ENCODE measurements around the gene RALGPS2. TPM values are rescaled to one million over a fixed set of nuclear protein-coding genes. Genes with fewer than 3 reads are reported as not detected.

RALGPS2 gene
- total RNA-seq, 5 donors from 2014 or later (not counting 1 experiment from before 2014, with no cell fraction given) = 11.2 to 17.5 (median 12.4) TPM

DNA sequence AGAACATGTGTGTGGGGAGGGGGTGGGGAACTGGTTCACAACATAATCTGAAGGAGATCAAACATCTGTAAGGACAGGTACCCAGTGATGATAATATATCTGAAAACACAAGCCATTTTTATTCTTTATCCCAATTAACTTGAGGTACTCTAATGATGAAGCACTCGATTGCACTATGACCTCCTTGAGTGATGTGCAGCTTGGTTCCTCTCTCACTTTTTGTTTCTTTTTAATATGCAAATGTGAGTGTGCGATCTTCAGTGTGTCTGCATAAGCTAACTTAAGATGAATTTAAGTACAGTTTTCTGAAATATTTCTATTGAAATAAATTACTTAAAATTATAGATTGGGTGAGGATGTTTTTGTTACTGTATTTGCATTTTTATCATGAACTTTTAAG, 196.5 kb downstream of the RALGPS2 start:
- peaks cover 0 to 28% (median 19%) of the 10 kb centered on the region in 3 donors for H3K9me3 Mint-ChIP-seq
- ChIA-PET CTCF (no interaction called here), POLR2A (no interaction called here)
- Histone ChIP-seq H3K27ac (ENCODE audit: low read length) (no peak overlapping the region), H3K4me3 (ENCODE audit: control insufficient read depth in 1 of 2, extremely low read depth in 1 of 2, low read length in 1 of 2) (no peak overlapping the region), H3K4me1 (ENCODE audit: control insufficient read depth in 1 of 2, extremely low read depth in 1 of 2, insufficient read depth in 2 of 2, low read length in 2 of 2) (no peaks in the 10 kb centered on the region), H3K9me3 (peaks cover 5% of the 10 kb centered on the region), H3K27me3 (replicated peaks in 1 of 2; ENCODE audit: control insufficient read depth in 2 of 2, extremely low read depth in 1 of 2, insufficient read depth in 2 of 2, low read length in 1 of 2) (no peaks in the 10 kb centered on the region), H3K36me3 (ENCODE audit: control insufficient read depth in 2 of 2, extremely low read depth in 1 of 2, insufficient read depth in 1 of 2, low read length in 1 of 2) (no peaks in the 10 kb centered on the region)
- WGBS (ENCODE audit: insufficient coverage) = no CpG with 5 or more reads among the region's 2 CpGs
- ATAC-seq (replicated peaks in 1 of 4) = no peak
- no peak overlapping the region for H3K4me3 Mint-ChIP-seq
- H3K4me1 Mint-ChIP-seq = no peaks in the 10 kb centered on the region
- no peak for DNase-seq
- peaks cover 22% of the 10 kb centered on the region for H3K36me3 Mint-ChIP-seq
- H3K27me3 Mint-ChIP-seq = no peaks in the 10 kb centered on the region
- no peak overlapping the region for H3K27ac Mint-ChIP-seq

DNA sequence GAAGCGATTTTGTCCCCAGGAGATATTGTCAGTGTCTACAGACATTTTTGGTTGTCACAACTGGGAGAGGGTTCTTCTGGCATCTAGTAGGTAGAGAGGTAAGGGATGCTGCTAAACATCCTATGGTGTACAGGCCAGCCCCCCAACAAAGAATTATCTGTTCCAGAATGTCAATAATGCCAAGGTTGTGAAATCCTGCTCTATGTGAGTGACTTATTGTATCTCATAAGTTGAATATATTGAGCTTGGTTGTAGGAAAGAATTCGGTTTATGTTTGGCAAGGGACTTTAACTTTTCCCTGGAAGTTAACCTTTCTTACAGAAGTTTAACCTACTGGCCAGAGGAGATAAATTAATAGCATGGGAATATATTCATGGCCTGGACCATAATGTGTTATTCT, 198.5 kb downstream of the RALGPS2 start:
- H3K27ac ChIP-seq (ENCODE audit: low read length) = no peak overlapping the region
- POLR2A ChIA-PET = no interaction called here
- H3K4me1 ChIP-seq (ENCODE audit: control insufficient read depth in 1 of 2, extremely low read depth in 1 of 2, insufficient read depth in 2 of 2, low read length in 2 of 2) = no peaks in the 10 kb centered on the region
- H3K4me3 ChIP-seq (ENCODE audit: control insufficient read depth in 1 of 2, extremely low read depth in 1 of 2, low read length in 1 of 2) = no peak overlapping the region
- Mint-ChIP-seq H3K9me3 (peaks cover 0 to 28% (median 19%) of the 10 kb centered on the region in 3 donors), H3K36me3 (peaks cover 12% of the 10 kb centered on the region), H3K27ac (no peak overlapping the region), H3K4me3 (no peak overlapping the region), H3K4me1 (no peaks in the 10 kb centered on the region), H3K27me3 (no peaks in the 10 kb centered on the region)
- ATAC-seq (replicated peaks in 1 of 4) = no peak
- CTCF ChIA-PET = no interaction called here
- H3K9me3 ChIP-seq = peaks cover 5% of the 10 kb centered on the region
- no peaks in the 10 kb centered on the region for H3K27me3 ChIP-seq (replicated peaks in 1 of 2; ENCODE audit: control insufficient read depth in 2 of 2, extremely low read depth in 1 of 2, insufficient read depth in 2 of 2, low read length in 1 of 2)
- no peak for DNase-seq
- no CpG with 5 or more reads among the region's 2 CpGs for WGBS (ENCODE audit: insufficient coverage)
- H3K36me3 ChIP-seq (ENCODE audit: control insufficient read depth in 2 of 2, extremely low read depth in 1 of 2, insufficient read depth in 1 of 2, low read length in 1 of 2) = no peaks in the 10 kb centered on the region

- no peak overlapping the region for H3K27ac Mint-ChIP-seq
- POLR2A ChIA-PET = interaction anchor here in 1 of 2 donors (0.5 kb wide), 1 partner anchor 23 kb away, joined by 3 read pairs; no protein-coding TSS in a partner anchor
Observed at GRCh38 chr1:178926046-178926445, 201.0 kb downstream of the RALGPS2 start.

GRCh38 chr1:178927003-178927402, 202.0 kb downstream of the RALGPS2 start:
- H3K36me3 ChIP-seq (ENCODE audit: control insufficient read depth in 2 of 2, extremely low read depth in 1 of 2, insufficient read depth in 1 of 2, low read length in 1 of 2) = no peaks in the 10 kb centered on the region
- DNase-seq = no peak
- Mint-ChIP-seq H3K27me3 (no peaks in the 10 kb centered on the region), H3K4me1 (peaks cover 0 to 3% (median 0%) of the 10 kb centered on the region in 3 donors), H3K4me3 (no peak overlapping the region), H3K9me3 (peaks cover 0 to 28% (median 19%) of the 10 kb centered on the region in 3 donors), H3K36me3 (peaks cover 10% of the 10 kb centered on the region), H3K27ac (no peak overlapping the region)
- H3K4me1 ChIP-seq (ENCODE audit: control insufficient read depth in 1 of 2, extremely low read depth in 1 of 2, insufficient read depth in 2 of 2, low read length in 2 of 2) = no peaks in the 10 kb centered on the region
- H3K4me3 ChIP-seq (ENCODE audit: control insufficient read depth in 1 of 2, extremely low read depth in 1 of 2, low read length in 1 of 2) = no peak overlapping the region
- H3K27me3 ChIP-seq (replicated peaks in 1 of 2; ENCODE audit: control insufficient read depth in 2 of 2, extremely low read depth in 1 of 2, insufficient read depth in 2 of 2, low read length in 1 of 2) = no peaks in the 10 kb centered on the region
- POLR2A ChIA-PET = interaction anchor here in 1 of 2 donors (0.7 kb wide), 1 partner anchor 133 kb away, joined by 8 read pairs; no protein-coding TSS in a partner anchor
- no peak for ATAC-seq (replicated peaks in 1 of 4)
- no peak overlapping the region for H3K27ac ChIP-seq (ENCODE audit: low read length)
- 63% methylated on average over 1 of the region's 4 CpGs for WGBS (ENCODE audit: insufficient coverage)
- CTCF ChIA-PET = no interaction called here
- H3K9me3 ChIP-seq = peaks cover 5% of the 10 kb centered on the region

More at GRCh38 chr1:178926046-178926445, 201.0 kb downstream of the RALGPS2 start:
- Histone ChIP-seq H3K27ac (ENCODE audit: low read length) (no peak overlapping the region), H3K4me1 (ENCODE audit: control insufficient read depth in 1 of 2, extremely low read depth in 1 of 2, insufficient read depth in 2 of 2, low read length in 2 of 2) (no peaks in the 10 kb centered on the region), H3K4me3 (ENCODE audit: control insufficient read depth in 1 of 2, extremely low read depth in 1 of 2, low read length in 1 of 2) (no peak overlapping the region), H3K36me3 (ENCODE audit: control insufficient read depth in 2 of 2, extremely low read depth in 1 of 2, insufficient read depth in 1 of 2, low read length in 1 of 2) (no peaks in the 10 kb centered on the region), H3K27me3 (replicated peaks in 1 of 2; ENCODE audit: control insufficient read depth in 2 of 2, extremely low read depth in 1 of 2, insufficient read depth in 2 of 2, low read length in 1 of 2) (no peaks in the 10 kb centered on the region), H3K9me3 (peaks cover 5% of the 10 kb centered on the region)
- CTCF ChIA-PET = no interaction called here
- ATAC-seq (replicated peaks in 1 of 4) (no peak), DNase-seq (no peak)
- Mint-ChIP-seq H3K36me3 (peaks cover 12% of the 10 kb centered on the region), H3K9me3 (peaks cover 0 to 28% (median 19%) of the 10 kb centered on the region in 3 donors), H3K4me1 (peaks cover 0 to 3% (median 0%) of the 10 kb centered on the region in 3 donors), H3K4me3 (no peak overlapping the region), H3K27me3 (no peaks in the 10 kb centered on the region)
- no CpG with 5 or more reads among the region's 1 CpG for WGBS (ENCODE audit: insufficient coverage)

DNA sequence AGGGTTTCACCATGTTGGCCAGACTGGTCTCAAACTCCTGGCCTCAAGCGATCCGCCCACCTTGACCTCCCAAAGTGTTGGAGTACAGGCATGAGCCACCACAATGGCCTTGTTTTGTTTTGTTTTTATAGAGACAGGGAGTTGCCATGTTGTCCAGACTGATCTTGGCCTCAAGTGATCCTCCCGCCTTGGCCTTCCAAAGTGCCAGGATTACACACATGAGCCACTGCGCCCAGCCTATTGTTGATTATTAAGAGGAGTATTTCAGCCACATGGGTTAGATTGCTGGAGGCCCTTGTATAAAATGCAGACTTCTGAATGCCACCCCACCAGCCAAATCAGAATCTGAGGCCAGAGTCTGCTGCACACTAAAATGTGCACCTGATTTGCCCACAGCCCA, 203.0 kb downstream of the RALGPS2 start:
- Mint-ChIP-seq H3K4me3 (no peak overlapping the region), H3K9me3 (peaks cover 0 to 21% (median 19%) of the 10 kb centered on the region in 3 donors), H3K4me1 (peaks cover 0 to 3% (median 0%) of the 10 kb centered on the region in 3 donors), H3K27ac (no peak overlapping the region), H3K27me3 (no peaks in the 10 kb centered on the region), H3K36me3 (peaks cover under 1% of the 10 kb centered on the region)
- POLR2A ChIA-PET = no interaction called here
- Histone ChIP-seq H3K27me3 (replicated peaks in 1 of 2; ENCODE audit: control insufficient read depth in 2 of 2, extremely low read depth in 1 of 2, insufficient read depth in 2 of 2, low read length in 1 of 2) (no peaks in the 10 kb centered on the region), H3K4me3 (ENCODE audit: control insufficient read depth in 1 of 2, extremely low read depth in 1 of 2, low read length in 1 of 2) (no peak overlapping the region), H3K27ac (ENCODE audit: low read length) (no peak overlapping the region), H3K36me3 (ENCODE audit: control insufficient read depth in 2 of 2, extremely low read depth in 1 of 2, insufficient read depth in 1 of 2, low read length in 1 of 2) (no peaks in the 10 kb centered on the region), H3K4me1 (ENCODE audit: control insufficient read depth in 1 of 2, extremely low read depth in 1 of 2, insufficient read depth in 2 of 2, low read length in 2 of 2) (no peaks in the 10 kb centered on the region), H3K9me3 (peaks cover 5% of the 10 kb centered on the region)
- ATAC-seq (replicated peaks in 1 of 4) = no peak
- CTCF ChIA-PET = no interaction called here
- DNase-seq = no peak
- WGBS (ENCODE audit: insufficient coverage) = 88% methylated on average over 3 of the region's 4 CpGs

GRCh38 chr1:178928976-178929375, 203.9 kb downstream of the RALGPS2 start:
- H3K9me3 ChIP-seq = peaks cover 5% of the 10 kb centered on the region
- H3K9me3 Mint-ChIP-seq = peaks cover 0 to 12% (median 11%) of the 10 kb centered on the region in 3 donors
- DNase-seq (no peak), ATAC-seq (replicated peaks in 1 of 4) (no peak)
- H3K27ac ChIP-seq (ENCODE audit: low read length) = no peak overlapping the region
- no peaks in the 10 kb centered on the region for H3K27me3 ChIP-seq (replicated peaks in 1 of 2; ENCODE audit: control insufficient read depth in 2 of 2, extremely low read depth in 1 of 2, insufficient read depth in 2 of 2, low read length in 1 of 2)
- peaks cover 0 to 3% (median 0%) of the 10 kb centered on the region in 3 donors for H3K4me1 Mint-ChIP-seq
- no peaks in the 10 kb centered on the region for H3K36me3 ChIP-seq (ENCODE audit: control insufficient read depth in 2 of 2, extremely low read depth in 1 of 2, insufficient read depth in 1 of 2, low read length in 1 of 2)
- ChIA-PET POLR2A (no interaction called here), CTCF (no interaction called here)
- no peaks in the 10 kb centered on the region for H3K4me1 ChIP-seq (ENCODE audit: control insufficient read depth in 1 of 2, extremely low read depth in 1 of 2, insufficient read depth in 2 of 2, low read length in 2 of 2)
- H3K36me3 Mint-ChIP-seq = no peaks in the 10 kb centered on the region
- WGBS (ENCODE audit: insufficient coverage) = no CpG with 5 or more reads among the region's 1 CpG
- no peaks in the 10 kb centered on the region for H3K27me3 Mint-ChIP-seq
- H3K4me3 ChIP-seq (ENCODE audit: control insufficient read depth in 1 of 2, extremely low read depth in 1 of 2, low read length in 1 of 2) = no peak overlapping the region
- H3K27ac Mint-ChIP-seq = no peak overlapping the region
- no peak overlapping the region for H3K4me3 Mint-ChIP-seq

Measured in T-cell (primary cell).